Fibroblast of mammary gland (primary cell): ENCODE measurements around the gene CRACDL.

Experiments
- DNase-seq: peaks from one replicate; pipeline ENCODE4 v3.0.0-alpha.2; 2010; ENCODE audit warnings: low read depth
- H3K4me3 ChIP-seq: 2 replicates; pipeline ENCODE4 v1.5.1; 2011; ENCODE audit warnings: low read depth, mild to moderate bottlenecking, low read length, moderate library complexity; ENCODE audit not compliant: control insufficient read depth
- TF ChIP-seq, protein P1 (sequence below): conservative IDR thresholded peaks from 2 replicates; pipeline ENCODE4 v1.5.1; 2011; ENCODE audit warnings: low read depth, low read length, inconsistent platforms; ENCODE audit not compliant: control insufficient read depth, insufficient read depth

CRACDL gene

DNA sequence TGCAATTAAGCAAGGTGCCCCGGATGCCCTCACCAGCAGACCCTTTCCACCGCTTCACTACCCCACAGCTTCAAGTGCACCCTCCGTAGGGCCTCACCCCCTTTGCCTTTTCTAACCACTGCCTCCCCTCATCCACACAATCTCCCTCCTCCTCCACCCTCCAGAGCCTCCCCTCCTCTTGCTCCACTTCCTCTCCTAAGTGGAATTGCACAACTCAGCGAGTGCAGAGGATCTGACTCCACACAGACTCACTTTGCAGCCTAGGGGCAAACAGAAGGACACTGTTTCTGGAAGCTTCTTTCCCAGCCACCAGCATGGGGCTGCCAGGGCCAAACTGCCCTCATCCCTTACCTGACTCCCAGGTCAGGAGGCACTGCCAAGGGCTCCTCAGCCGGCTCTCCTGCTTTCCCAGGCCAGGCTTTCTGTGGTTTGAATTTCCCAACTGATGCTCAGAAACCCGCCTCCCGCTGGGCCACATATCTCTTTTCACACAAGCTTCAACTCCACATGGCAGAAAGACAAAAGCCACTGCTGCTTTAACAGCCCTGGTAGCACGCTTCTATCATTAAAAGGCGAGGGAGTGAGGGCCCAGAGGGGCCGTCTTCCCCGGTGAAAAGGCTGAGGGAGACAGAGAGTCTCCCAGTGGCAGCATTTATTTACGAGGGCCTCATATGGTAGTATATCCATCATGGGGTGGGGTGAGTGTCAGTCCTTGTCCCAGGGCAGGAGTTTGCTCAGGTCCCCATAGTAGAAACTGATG is 130.4 kb downstream of the CRACDL start:
- H3K4me3 ChIP-seq, result no peak overlapping the region
- DNase-seq, result peak; percentile 55
- TF ChIP-seq, protein P1, sequence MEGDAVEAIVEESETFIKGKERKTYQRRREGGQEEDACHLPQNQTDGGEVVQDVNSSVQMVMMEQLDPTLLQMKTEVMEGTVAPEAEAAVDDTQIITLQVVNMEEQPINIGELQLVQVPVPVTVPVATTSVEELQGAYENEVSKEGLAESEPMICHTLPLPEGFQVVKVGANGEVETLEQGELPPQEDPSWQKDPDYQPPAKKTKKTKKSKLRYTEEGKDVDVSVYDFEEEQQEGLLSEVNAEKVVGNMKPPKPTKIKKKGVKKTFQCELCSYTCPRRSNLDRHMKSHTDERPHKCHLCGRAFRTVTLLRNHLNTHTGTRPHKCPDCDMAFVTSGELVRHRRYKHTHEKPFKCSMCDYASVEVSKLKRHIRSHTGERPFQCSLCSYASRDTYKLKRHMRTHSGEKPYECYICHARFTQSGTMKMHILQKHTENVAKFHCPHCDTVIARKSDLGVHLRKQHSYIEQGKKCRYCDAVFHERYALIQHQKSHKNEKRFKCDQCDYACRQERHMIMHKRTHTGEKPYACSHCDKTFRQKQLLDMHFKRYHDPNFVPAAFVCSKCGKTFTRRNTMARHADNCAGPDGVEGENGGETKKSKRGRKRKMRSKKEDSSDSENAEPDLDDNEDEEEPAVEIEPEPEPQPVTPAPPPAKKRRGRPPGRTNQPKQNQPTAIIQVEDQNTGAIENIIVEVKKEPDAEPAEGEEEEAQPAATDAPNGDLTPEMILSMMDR, result no peak

DNA sequence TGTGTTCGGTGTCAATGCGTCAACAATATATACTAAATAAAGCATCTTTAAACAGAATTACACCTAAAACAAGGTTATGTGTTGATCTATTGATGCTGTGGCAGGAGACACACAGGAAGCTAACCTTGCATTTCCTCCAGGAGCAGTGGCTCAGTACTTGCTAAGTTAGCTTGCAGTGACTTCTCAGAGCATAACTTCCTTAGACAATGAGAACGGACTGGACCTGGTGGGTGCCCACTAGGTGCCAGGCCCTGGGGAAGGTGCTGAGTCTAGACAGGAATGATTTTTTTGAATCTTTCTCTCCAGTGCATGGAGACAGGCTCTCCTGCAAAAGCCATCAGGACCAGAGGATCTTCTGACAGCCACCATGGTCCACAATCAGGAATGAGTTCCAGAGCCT is 131.3 kb downstream of the CRACDL start:
- no peak for DNase-seq
- H3K4me3 ChIP-seq, result no peak overlapping the region
- TF ChIP-seq, protein P1, result no peak

DNA sequence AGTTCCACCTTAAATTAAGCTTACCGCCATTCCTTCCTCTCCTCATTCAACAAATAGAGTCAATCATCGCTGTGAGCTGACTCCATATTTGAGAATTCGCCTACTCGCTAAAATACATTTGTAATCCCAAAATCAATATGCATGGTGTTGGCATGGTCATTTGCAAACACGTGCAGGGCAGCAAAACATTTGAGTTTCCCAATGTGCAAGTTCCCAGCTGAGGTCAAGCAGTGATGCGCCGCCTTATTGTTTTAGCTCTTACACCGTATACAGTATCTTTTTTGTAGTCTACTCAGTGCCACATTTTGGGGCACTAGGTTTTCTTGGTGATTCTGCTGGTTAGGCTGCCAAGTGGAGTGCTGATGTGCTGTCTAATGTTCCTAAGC is 131.8 kb downstream of the CRACDL start:
- TF ChIP-seq, protein P1, result no peak
- H3K4me3 ChIP-seq, result no peak overlapping the region
- DNase-seq, result no peak

DNA sequence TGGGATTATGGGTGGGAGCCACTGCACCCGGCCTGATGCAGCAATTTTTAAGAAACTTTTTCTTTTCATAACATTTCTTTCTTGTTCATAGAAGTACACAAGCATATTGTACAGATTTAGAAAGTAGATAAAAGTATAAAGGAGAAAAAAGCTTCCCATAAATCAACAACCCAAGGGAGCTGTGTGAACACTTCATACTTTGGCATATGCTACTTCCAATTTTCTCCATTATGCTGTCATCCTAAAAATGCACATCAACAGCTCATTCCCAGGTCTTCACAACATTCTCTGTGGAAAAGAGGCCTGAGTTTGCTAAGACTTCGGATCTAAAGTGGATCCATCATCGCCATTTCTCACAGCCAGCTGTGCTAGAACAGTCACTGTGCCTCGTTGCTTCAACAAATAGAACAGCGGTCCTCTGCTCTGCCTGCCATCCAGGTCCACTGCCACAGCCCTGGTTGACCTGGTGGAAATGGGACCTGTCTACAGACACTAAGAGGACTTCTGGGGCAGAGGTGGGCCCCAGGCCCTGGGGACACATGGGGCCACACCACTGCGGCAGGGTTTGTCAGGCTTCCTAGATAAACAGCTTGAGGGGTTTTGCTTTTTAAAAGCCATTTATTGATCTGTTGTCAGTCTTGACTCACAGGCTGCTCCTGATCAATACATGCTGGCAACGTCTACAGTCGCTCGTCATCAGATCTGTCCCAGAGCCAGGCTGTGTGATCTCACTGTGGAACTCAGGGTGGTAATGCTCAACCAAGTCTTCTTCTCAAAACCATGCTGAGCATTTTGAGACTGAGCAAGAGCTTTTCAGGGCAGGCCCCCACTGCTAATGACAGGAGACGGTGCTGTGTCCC is 132.4 kb downstream of the CRACDL start:
- no peak overlapping the region for H3K4me3 ChIP-seq
- no peak for DNase-seq
- TF ChIP-seq, protein P1, result no peak

DNA sequence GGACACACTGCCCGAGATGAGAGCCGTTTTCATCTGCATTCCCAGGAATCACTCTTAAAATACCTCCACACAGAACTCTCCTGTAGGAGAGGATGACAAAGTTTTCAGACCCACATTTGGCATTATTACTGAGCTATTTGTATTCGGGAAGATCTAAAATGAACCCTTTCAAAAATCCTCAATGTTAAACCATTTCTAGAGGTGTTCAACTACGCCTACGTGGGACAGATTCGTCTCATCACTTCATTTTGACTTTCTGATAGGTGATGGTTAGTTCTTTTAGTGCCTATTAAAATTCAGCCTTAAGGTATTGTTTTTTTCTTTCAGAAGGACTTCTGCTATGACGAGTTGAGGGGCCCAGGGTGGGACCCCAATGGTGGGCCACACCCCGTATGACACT is 133.7 kb downstream of the CRACDL start:
- TF ChIP-seq, protein P1, result no peak
- no peak overlapping the region for H3K4me3 ChIP-seq
- DNase-seq, result no peak

DNA sequence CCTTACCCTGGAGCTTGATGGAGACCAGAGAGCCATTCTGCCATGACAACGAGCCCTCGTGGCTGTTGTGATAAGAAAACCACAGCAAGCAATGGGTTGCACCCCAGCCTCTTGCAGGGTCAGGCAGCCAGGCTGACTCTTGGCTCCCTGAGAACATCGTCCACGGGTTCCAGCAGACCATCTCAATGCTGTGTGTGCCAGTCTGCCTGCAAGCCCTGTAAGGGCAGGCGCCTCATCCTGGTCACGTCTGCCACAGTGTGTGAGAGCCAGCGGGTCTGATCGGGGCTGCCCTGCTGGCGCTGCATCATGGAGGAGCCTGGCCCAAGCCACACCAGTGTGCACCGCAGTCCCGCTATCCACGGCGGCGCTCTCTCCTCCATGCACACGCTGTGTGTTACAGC is 134.1 kb downstream of the CRACDL start:
- TF ChIP-seq, protein P1, result no peak
- no peak overlapping the region for H3K4me3 ChIP-seq
- no peak for DNase-seq
